Hepatocyte (in vitro differentiated cells): Measurements from ENCODE around the gene ZNF638. TPM values are rescaled to one million over a fixed set of nuclear protein-coding genes. Genes with fewer than 3 reads are reported as not detected.

Experiments used
- DNase-seq: peaks from one replicate; pipeline ENCODE4 v3.0.0-alpha.2; 2016; ENCODE audit warnings: low spot score
- H2AFZ ChIP-seq: fragments of 200-600 bp; sonication (generic); 2 replicates; pipeline ENCODE4 v1.6.0; 2016; ENCODE audit warnings: antibody characterized with exemption, mild to moderate bottlenecking
- H3K27ac ChIP-seq: fragments of 200-600 bp; sonication (generic); 2 replicates; pipeline ENCODE4 v1.5.1; 2016; ENCODE audit warnings: mild to moderate bottlenecking
- H3K27me3 ChIP-seq: fragments of 200-600 bp; sonication (generic); 2 replicates; pipeline ENCODE4 v1.6.1; 2016
- H3K36me3 ChIP-seq: fragments of 200-600 bp; sonication (generic); replicated peaks from 2 replicates; pipeline ENCODE4 v1.5.1; 2016; ENCODE audit warnings: low read depth; ENCODE audit not compliant: insufficient read depth
- H3K4me1 ChIP-seq: fragments of 200-600 bp; sonication (generic); 2 replicates; pipeline ENCODE4 v1.5.1; 2016; ENCODE audit warnings: mild to moderate bottlenecking, moderate library complexity; ENCODE audit not compliant: insufficient read depth
- H3K4me2 ChIP-seq: fragments of 200-600 bp; sonication (generic); 2 replicates; pipeline ENCODE4 v1.6.0; 2016
- H3K4me3 ChIP-seq: fragments of 200-600 bp; sonication (generic); 2 replicates; pipeline ENCODE4 v1.5.1; 2016; ENCODE audit warnings: mild to moderate bottlenecking
- H3K79me2 ChIP-seq: fragments of 200-600 bp; sonication (generic); 2 replicates; pipeline ENCODE4 v1.6.0; 2017; ENCODE audit warnings: mild to moderate bottlenecking
- H3K9me2 ChIP-seq: fragments of 200-600 bp; sonication (generic); replicated peaks from 2 replicates; pipeline ENCODE4 v1.6.0; 2017; ENCODE audit warnings: mild to moderate bottlenecking; ENCODE audit not compliant: insufficient read depth
- H3K9me3 ChIP-seq: fragments of 200-600 bp; sonication (generic); 2 replicates; pipeline ENCODE4 v1.5.1; 2016; ENCODE audit warnings: low read depth, mild to moderate bottlenecking
- H4K20me1 ChIP-seq: fragments of 200-600 bp; sonication (generic); 2 replicates; pipeline ENCODE4 v1.6.0; 2016; ENCODE audit warnings: mild to moderate bottlenecking; ENCODE audit not compliant: insufficient read depth, poor library complexity, severe bottlenecking
- EZH2 ChIP-seq: fragments of 200-600 bp; sonication (generic); IDR thresholded peaks from 2 replicates; pipeline ENCODE4 v1.6.1; 2016; ENCODE audit warnings: antibody characterized with exemption, mild to moderate bottlenecking, borderline replicate concordance
- EZH2phosphoT487 ChIP-seq: fragments of 200-600 bp; sonication (generic); IDR thresholded peaks from one replicate; pipeline ENCODE4 v1.6.1; 2018; ENCODE audit warnings: antibody characterized with exemption, mild to moderate bottlenecking, low read depth, moderate library complexity; ENCODE audit not compliant: unreplicated experiment, severe bottlenecking
- WGBS: methylation state at CpG from one replicate; pipeline ENCODE4 v1.1.6; 2016; ENCODE audit warnings: low lambda C conversion rate; ENCODE audit errors: missing lambda C conversion rate; 5-methylcytosine and 5-hydroxymethylcytosine counted together
- polyA plus RNA-seq: library from polyadenylated mRNA; unstranded; fragments of >200 nt; fragmentation: Nextera tagmentation; extraction: Ambion mirVana; gene quantifications from 2 replicates; pipeline ENCODE4 v1.2.1, GENCODE V29; 2016
- total RNA-seq: library from RNA; depleted of rRNA; stranded (reverse); fragments of >200 nt; gene quantifications from 2 replicates; pipeline ENCODE4 v1.2.3, GENCODE V29; 2014
- TF ChIP-seq, protein P1 (sequence below): fragments of 200-600 bp; sonication (generic); IDR thresholded peaks from 2 replicates; pipeline ENCODE4 v1.5.1; 2016; ENCODE audit warnings: antibody characterized with exemption, mild to moderate bottlenecking; ENCODE audit not compliant: poor library complexity

Gene ZNF638
- total and polyA plus RNA-seq, 2 experiments from 2014 or later = 41.2 to 141 TPM

DNA sequence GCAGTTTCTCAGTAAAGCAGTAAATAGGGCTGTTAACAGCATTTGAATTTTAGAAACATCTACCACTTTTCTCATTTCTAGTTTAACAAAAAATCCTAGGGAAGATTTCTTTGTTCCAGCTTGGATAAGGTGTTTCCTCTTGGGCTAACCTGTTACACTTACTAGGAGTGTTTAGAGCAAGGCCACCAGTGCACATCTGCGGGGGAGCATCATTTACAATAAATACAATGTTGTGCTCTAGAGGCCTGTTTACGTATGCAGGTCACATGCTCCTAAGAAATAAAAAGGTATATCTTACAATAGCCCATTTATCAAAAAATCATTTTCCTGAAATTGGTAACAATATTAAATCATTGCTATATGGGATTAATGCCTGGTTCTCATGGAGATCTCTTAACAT is 8.1 kb downstream of the ZNF638 start:
- no peaks in the 10 kb centered on the region for H3K27me3 ChIP-seq
- H3K79me2 ChIP-seq = peaks cover 100% of the 10 kb centered on the region
- DNase-seq = no peak
- H4K20me1 ChIP-seq = peaks cover 100% of the 10 kb centered on the region
- no peaks in the 10 kb centered on the region for H3K36me3 ChIP-seq
- TF ChIP-seq EZH2phosphoT487 (no peak), EZH2 (no peak)
- TF ChIP-seq, protein P1, sequence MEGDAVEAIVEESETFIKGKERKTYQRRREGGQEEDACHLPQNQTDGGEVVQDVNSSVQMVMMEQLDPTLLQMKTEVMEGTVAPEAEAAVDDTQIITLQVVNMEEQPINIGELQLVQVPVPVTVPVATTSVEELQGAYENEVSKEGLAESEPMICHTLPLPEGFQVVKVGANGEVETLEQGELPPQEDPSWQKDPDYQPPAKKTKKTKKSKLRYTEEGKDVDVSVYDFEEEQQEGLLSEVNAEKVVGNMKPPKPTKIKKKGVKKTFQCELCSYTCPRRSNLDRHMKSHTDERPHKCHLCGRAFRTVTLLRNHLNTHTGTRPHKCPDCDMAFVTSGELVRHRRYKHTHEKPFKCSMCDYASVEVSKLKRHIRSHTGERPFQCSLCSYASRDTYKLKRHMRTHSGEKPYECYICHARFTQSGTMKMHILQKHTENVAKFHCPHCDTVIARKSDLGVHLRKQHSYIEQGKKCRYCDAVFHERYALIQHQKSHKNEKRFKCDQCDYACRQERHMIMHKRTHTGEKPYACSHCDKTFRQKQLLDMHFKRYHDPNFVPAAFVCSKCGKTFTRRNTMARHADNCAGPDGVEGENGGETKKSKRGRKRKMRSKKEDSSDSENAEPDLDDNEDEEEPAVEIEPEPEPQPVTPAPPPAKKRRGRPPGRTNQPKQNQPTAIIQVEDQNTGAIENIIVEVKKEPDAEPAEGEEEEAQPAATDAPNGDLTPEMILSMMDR = no peak
- no peak overlapping the region for H2AFZ ChIP-seq
- no peak overlapping the region for H3K4me2 ChIP-seq
- 89% methylated on average over 2 of the region's 2 CpGs for WGBS
- no peaks in the 10 kb centered on the region for H3K9me2 ChIP-seq
- H3K4me3 ChIP-seq = no peak overlapping the region
- peaks cover 10% of the 10 kb centered on the region for H3K4me1 ChIP-seq
- H3K27ac ChIP-seq = no peak overlapping the region
- H3K9me3 ChIP-seq = no peaks in the 10 kb centered on the region

DNA sequence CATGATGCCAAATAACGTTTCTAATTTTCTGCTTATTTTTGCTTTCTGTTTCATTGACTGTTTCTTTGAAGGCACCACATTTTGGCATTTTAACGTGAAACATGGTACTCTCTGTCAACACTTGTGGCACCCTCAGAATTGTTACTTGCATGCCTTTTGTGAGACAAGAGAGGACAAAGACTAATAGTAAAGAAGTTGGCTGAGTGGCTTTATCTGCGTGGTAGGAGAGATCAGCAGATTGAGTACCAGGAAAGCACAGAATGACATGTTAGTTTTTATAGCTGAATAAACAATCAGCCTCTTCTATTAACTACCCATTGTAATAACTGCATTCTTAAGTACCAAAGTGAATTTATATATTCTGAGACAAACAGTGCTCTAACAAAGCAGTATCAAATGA is 8.6 kb downstream of the ZNF638 start:
- WGBS = 67% methylated on average over 3 of the region's 3 CpGs
- no peak for DNase-seq
- no peak overlapping the region for H2AFZ ChIP-seq
- no peaks in the 10 kb centered on the region for H3K27me3 ChIP-seq
- no peaks in the 10 kb centered on the region for H3K9me2 ChIP-seq
- H4K20me1 ChIP-seq = peaks cover 100% of the 10 kb centered on the region
- peaks cover 10% of the 10 kb centered on the region for H3K4me1 ChIP-seq
- no peak overlapping the region for H3K4me2 ChIP-seq
- H3K36me3 ChIP-seq = no peaks in the 10 kb centered on the region
- TF ChIP-seq EZH2phosphoT487 (no peak), EZH2 (no peak)
- TF ChIP-seq, protein P1 = no peak
- H3K9me3 ChIP-seq = no peaks in the 10 kb centered on the region
- peaks cover 100% of the 10 kb centered on the region for H3K79me2 ChIP-seq
- no peak overlapping the region for H3K4me3 ChIP-seq
- no peak overlapping the region for H3K27ac ChIP-seq

DNA sequence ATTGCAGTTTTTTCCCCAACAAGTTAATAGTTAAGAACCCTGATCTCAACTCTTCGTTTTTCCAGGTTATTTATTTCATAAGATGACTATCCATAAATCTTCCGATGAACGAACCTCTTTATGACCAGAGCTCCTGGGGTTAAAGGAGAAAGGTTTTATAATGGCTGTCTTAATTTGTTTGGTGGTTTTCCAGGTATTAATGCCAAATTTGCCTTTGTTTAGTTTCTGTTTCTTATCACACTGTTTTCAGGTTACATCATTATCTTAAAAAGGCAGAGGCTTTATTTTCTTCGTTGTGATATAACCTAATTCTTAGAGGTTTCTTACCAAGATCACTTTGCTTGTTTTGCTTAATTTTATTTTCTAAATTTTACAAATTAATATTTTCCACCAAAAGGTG is 10.1 kb downstream of the ZNF638 start:
- Histone ChIP-seq H3K79me2 (peaks cover 100% of the 10 kb centered on the region), H3K27me3 (no peaks in the 10 kb centered on the region), H3K9me2 (no peaks in the 10 kb centered on the region), H3K36me3 (no peaks in the 10 kb centered on the region), H3K9me3 (no peaks in the 10 kb centered on the region), H4K20me1 (peaks cover 100% of the 10 kb centered on the region), H2AFZ (no peak overlapping the region), H3K4me1 (peaks cover 10% of the 10 kb centered on the region), H3K4me2 (no peak overlapping the region), H3K27ac (no peak overlapping the region), H3K4me3 (no peak overlapping the region)
- TF ChIP-seq, protein P1 = no peak
- no peak for TF ChIP-seq EZH2phosphoT487
- TF ChIP-seq EZH2 = no peak
- no peak for DNase-seq
- 84% methylated on average over 4 of the region's 4 CpGs for WGBS

DNA sequence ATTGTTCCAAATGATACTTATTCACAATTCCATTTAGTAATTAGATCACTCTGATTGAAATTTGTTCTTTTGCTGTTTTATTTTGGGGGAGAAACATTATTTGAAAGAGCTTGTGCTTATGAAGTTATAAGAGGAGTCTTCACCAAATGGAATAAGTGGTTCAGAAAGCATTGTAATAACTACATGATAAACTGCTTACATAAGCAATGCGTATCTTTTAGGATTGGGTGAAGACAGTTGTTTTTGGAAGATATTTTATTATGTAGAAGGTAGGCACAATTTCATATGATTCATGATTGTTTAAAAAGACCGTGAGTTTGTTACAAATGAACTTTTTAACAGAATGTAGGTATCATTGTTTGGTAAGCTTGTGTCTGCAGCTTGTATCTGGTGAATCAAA is 14.5 kb downstream of the ZNF638 start:
- DNase-seq = no peak
- Histone ChIP-seq H3K9me3 (no peaks in the 10 kb centered on the region), H3K36me3 (no peaks in the 10 kb centered on the region), H3K27me3 (no peaks in the 10 kb centered on the region), H2AFZ (no peak overlapping the region), H3K4me3 (no peak overlapping the region), H3K4me1 (no peaks in the 10 kb centered on the region), H3K4me2 (no peak overlapping the region), H4K20me1 (peaks cover 100% of the 10 kb centered on the region), H3K9me2 (no peaks in the 10 kb centered on the region), H3K79me2 (peaks cover 98% of the 10 kb centered on the region), H3K27ac (no peak overlapping the region)
- TF ChIP-seq EZH2 = no peak
- TF ChIP-seq, protein P1 = no peak
- no peak for TF ChIP-seq EZH2phosphoT487
- WGBS = 98% methylated on average over 2 of the region's 2 CpGs
